ENCODE measurements around the gene TANC1.

Gene TANC1

GRCh38 chr2:159252905-159253304 lies 284.5 kb downstream of the TANC1 start:
- no peak for DNase-seq (ENCODE audit: low spot score)
- in situ Hi-C loops (cut with MboI; ENCODE audit: low pct_unique_long_range_greater_than_20kb, low sequenced_read_pairs, unreplicated experiment), result no loop called here
- TF ChIP-seq CTCF (IDR thresholded peaks at IDR 0.05; ENCODE audit: extremely low read depth, insufficient read depth, missing control alignments), result no peak

- TF ChIP-seq CTCF (IDR thresholded peaks at IDR 0.05; ENCODE audit: extremely low read depth, insufficient read depth, missing control alignments), result no peak
- DNase-seq (ENCODE audit: low spot score), result no peak
- in situ Hi-C loops (cut with MboI; ENCODE audit: low pct_unique_long_range_greater_than_20kb, low sequenced_read_pairs, unreplicated experiment), result no loop called here
Measured at GRCh38 chr2:159256159-159256558, 287.7 kb downstream of the TANC1 start.

GRCh38 chr2:159262226-159262625 lies 293.8 kb downstream of the TANC1 start:
- in situ Hi-C loops (cut with MboI; ENCODE audit: low pct_unique_long_range_greater_than_20kb, low sequenced_read_pairs, unreplicated experiment), result no loop called here
- no peak for DNase-seq (ENCODE audit: low spot score)
- no peak for TF ChIP-seq CTCF (IDR thresholded peaks at IDR 0.05; ENCODE audit: extremely low read depth, insufficient read depth, missing control alignments)

GRCh38 chr2:159262904-159263303 lies 294.5 kb downstream of the TANC1 start:
- TF ChIP-seq CTCF (IDR thresholded peaks at IDR 0.05; ENCODE audit: extremely low read depth, insufficient read depth, missing control alignments), result no peak
- no peak for DNase-seq (ENCODE audit: low spot score)
- in situ Hi-C loops (cut with MboI; ENCODE audit: low pct_unique_long_range_greater_than_20kb, low sequenced_read_pairs, unreplicated experiment), result no loop called here

- in situ Hi-C loops (cut with MboI; ENCODE audit: low pct_unique_long_range_greater_than_20kb, low sequenced_read_pairs, unreplicated experiment), result no loop called here
- no peak for TF ChIP-seq CTCF (IDR thresholded peaks at IDR 0.05; ENCODE audit: extremely low read depth, insufficient read depth, missing control alignments)
- DNase-seq (ENCODE audit: low spot score), result no peak
Measured at GRCh38 chr2:159265171-159265576, 296.7 kb downstream of the TANC1 start.

- no peak for TF ChIP-seq CTCF (IDR thresholded peaks at IDR 0.05; ENCODE audit: extremely low read depth, insufficient read depth, missing control alignments)
- in situ Hi-C loops (cut with MboI; ENCODE audit: low pct_unique_long_range_greater_than_20kb, low sequenced_read_pairs, unreplicated experiment), result no loop called here
- DNase-seq (ENCODE audit: low spot score), result no peak
Measured at GRCh38 chr2:159266554-159266953, 298.1 kb downstream of the TANC1 start.

- no peak for DNase-seq (ENCODE audit: low spot score)
- in situ Hi-C loops (cut with MboI; ENCODE audit: low pct_unique_long_range_greater_than_20kb, low sequenced_read_pairs, unreplicated experiment), result no loop called here
- TF ChIP-seq CTCF (IDR thresholded peaks at IDR 0.05; ENCODE audit: extremely low read depth, insufficient read depth, missing control alignments), result no peak
Measured at GRCh38 chr2:159267921-159268320, 299.5 kb downstream of the TANC1 start.
